Spleen (tissue), 7 donors: ENCODE results near the gene PTPRG.

Experiments used
- POLR2AphosphoS5 ChIP-seq, 3 donors: sonication (generic); formaldehyde crosslinking; IDR thresholded peaks; one replicate each; pipeline ENCODE4 v1.5.1; 2017; ENCODE audit warnings: antibody characterized with exemption in 3 of 3
- TF ChIP-seq, protein P1 (sequence below), 11 experiments: fragments of 200-600 bp in 7 of 11; fragments of 450-650 bp in 4 of 11; sonication (generic) in 4 of 11; IDR thresholded peaks in 8 of 11; conservative IDR thresholded peaks in 3 of 11; 1 replicate in 7 of 11; 2 replicates in 4 of 11; pipeline versions ENCODE4 v1.4.0 to v1.8.0; 2016 to 2021; ENCODE audit warnings: antibody characterized with exemption in 11 of 11, inconsistent platforms in 4 of 11, mild to moderate bottlenecking in 1 of 11
- donor health status: DM: no; HTN: no; CAD: no; lungs with moderate emphysema.
- donor health status: DM: no; HTN: no; CAD: no.
- donor health status: DM: no; HTN: no; CAD: no.

- TF ChIP-seq POLR2AphosphoS5 (IDR thresholded peaks at IDR 0.05): no peak
- TF ChIP-seq, protein P1, sequence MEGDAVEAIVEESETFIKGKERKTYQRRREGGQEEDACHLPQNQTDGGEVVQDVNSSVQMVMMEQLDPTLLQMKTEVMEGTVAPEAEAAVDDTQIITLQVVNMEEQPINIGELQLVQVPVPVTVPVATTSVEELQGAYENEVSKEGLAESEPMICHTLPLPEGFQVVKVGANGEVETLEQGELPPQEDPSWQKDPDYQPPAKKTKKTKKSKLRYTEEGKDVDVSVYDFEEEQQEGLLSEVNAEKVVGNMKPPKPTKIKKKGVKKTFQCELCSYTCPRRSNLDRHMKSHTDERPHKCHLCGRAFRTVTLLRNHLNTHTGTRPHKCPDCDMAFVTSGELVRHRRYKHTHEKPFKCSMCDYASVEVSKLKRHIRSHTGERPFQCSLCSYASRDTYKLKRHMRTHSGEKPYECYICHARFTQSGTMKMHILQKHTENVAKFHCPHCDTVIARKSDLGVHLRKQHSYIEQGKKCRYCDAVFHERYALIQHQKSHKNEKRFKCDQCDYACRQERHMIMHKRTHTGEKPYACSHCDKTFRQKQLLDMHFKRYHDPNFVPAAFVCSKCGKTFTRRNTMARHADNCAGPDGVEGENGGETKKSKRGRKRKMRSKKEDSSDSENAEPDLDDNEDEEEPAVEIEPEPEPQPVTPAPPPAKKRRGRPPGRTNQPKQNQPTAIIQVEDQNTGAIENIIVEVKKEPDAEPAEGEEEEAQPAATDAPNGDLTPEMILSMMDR (IDR thresholded peaks at IDR 0.05 in 8 of 11, conservative IDR thresholded peaks at IDR 0.05 in 3 of 11): no peak
Observed at GRCh38 chr3:61862614-61863289, 301.4 kb downstream of the PTPRG start.
